H9 (cell line): ENCODE data around the gene ANKMY1. TPM values are rescaled to one million over a fixed set of nuclear protein-coding genes. Genes with fewer than 3 reads are reported as not detected.

Source experiments
- DNase-seq: peaks from one replicate; pipeline ENCODE4 v3.0.0-alpha.2; 2017
- H2AFZ ChIP-seq: one replicate; pipeline ENCODE4 v1.6.1; 2013; ENCODE audit warnings: mild to moderate bottlenecking, low read length, control low read depth, moderate library complexity
- H2AK5ac ChIP-seq: 2 replicates; pipeline ENCODE4 v1.6.1; 2013; ENCODE audit warnings: low read length, control low read depth, mixed read lengths; ENCODE audit not compliant: insufficient read length
- H2BK120ac ChIP-seq: one replicate; pipeline ENCODE4 v1.6.1; 2013; ENCODE audit warnings: low read depth, mild to moderate bottlenecking, low read length, control low read depth, inconsistent platforms; ENCODE audit not compliant: poor library complexity, severe bottlenecking
- H2BK12ac ChIP-seq: 2 replicates; pipeline ENCODE4 v1.6.1; 2013; ENCODE audit warnings: low read length, control low read depth, mixed read lengths, low read depth; ENCODE audit not compliant: insufficient read length
- H2BK15ac ChIP-seq: 2 replicates; pipeline ENCODE4 v1.6.1; 2013; ENCODE audit warnings: low read depth, low read length, control low read depth
- H2BK20ac ChIP-seq: one replicate; pipeline ENCODE4 v1.6.1; 2013; ENCODE audit warnings: low read depth, mild to moderate bottlenecking, low read length, control low read depth, inconsistent platforms; ENCODE audit not compliant: poor library complexity, severe bottlenecking
- H2BK5ac ChIP-seq: 2 replicates; pipeline ENCODE4 v1.6.1; 2013; ENCODE audit warnings: low read length, control low read depth, mixed read lengths; ENCODE audit not compliant: insufficient read length
- H3K14ac ChIP-seq: 2 replicates; pipeline ENCODE4 v1.6.1; 2013; ENCODE audit warnings: low read length, control low read depth; ENCODE audit not compliant: insufficient read depth
- H3K18ac ChIP-seq: 2 replicates; pipeline ENCODE4 v1.6.1; 2013; ENCODE audit warnings: low read depth, mild to moderate bottlenecking, mixed read lengths, low read length, control low read depth; ENCODE audit not compliant: insufficient read length
- H3K23ac ChIP-seq: 2 replicates; pipeline ENCODE4 v1.6.1; 2013; ENCODE audit warnings: low read length, control low read depth, mixed read lengths, low read depth; ENCODE audit not compliant: insufficient read length
- H3K23me2 ChIP-seq: 2 replicates; pipeline ENCODE4 v1.6.1; 2013; ENCODE audit warnings: low read depth, mild to moderate bottlenecking, mixed read lengths, low read length, control low read depth; ENCODE audit not compliant: insufficient read length, poor library complexity, severe bottlenecking
- H3K27ac ChIP-seq: 2 replicates; pipeline ENCODE4 v1.5.1; 2013; ENCODE audit warnings: low read length, control low read depth, mixed read lengths, low read depth; ENCODE audit not compliant: insufficient read length
- H3K27me3 ChIP-seq: 2 replicates; pipeline ENCODE4 v1.6.1; 2013; ENCODE audit warnings: low read length, control low read depth, inconsistent platforms; ENCODE audit not compliant: insufficient read depth
- H3K4ac ChIP-seq: 2 replicates; pipeline ENCODE4 v1.6.1; 2013; ENCODE audit warnings: low read depth, mild to moderate bottlenecking, control low read depth, inconsistent platforms, low read length, moderate library complexity
- H3K4me1 ChIP-seq: 2 replicates; pipeline ENCODE4 v1.6.1; 2013; ENCODE audit warnings: low read length, control low read depth, inconsistent platforms; ENCODE audit not compliant: insufficient read depth
- H3K4me2 ChIP-seq: 2 replicates; pipeline ENCODE4 v1.6.1; 2013; ENCODE audit warnings: low read length, control low read depth, mixed read lengths; ENCODE audit not compliant: insufficient read length, insufficient read depth
- H3K56ac ChIP-seq: 2 replicates; pipeline ENCODE4 v1.6.1; 2013; ENCODE audit warnings: low read depth, mild to moderate bottlenecking, mixed read lengths, low read length, control low read depth; ENCODE audit not compliant: insufficient read length
- H3K79me1 ChIP-seq: 2 replicates; pipeline ENCODE4 v1.6.1; 2013; ENCODE audit warnings: low read depth, mild to moderate bottlenecking, moderate library complexity, low read length, control low read depth, inconsistent platforms; ENCODE audit not compliant: insufficient read depth, poor library complexity, severe bottlenecking
- H3K79me2 ChIP-seq: 2 replicates; pipeline ENCODE4 v1.6.1; 2013; ENCODE audit warnings: low read length, control low read depth, inconsistent platforms; ENCODE audit not compliant: insufficient read depth
- H3K9ac ChIP-seq: 2 replicates; pipeline ENCODE4 v1.6.1; 2013; ENCODE audit warnings: low read length, control low read depth, mixed read lengths; ENCODE audit not compliant: insufficient read length; ENCODE audit errors: extremely low read depth
- H3K9me3 ChIP-seq: one replicate; pipeline ENCODE4 v1.6.1; 2013; ENCODE audit warnings: low read depth, low read length, inconsistent platforms; ENCODE audit not compliant: control insufficient read depth
- H3T11ph ChIP-seq: one replicate; pipeline ENCODE4 v1.6.1; 2013; ENCODE audit warnings: mild to moderate bottlenecking, low read length, control low read depth, inconsistent platforms
- H4K20me1 ChIP-seq: one replicate; pipeline ENCODE4 v1.6.1; 2013; ENCODE audit not compliant: control insufficient read depth, insufficient read length, insufficient read depth
- H4K5ac ChIP-seq: 2 replicates; pipeline ENCODE4 v1.6.1; 2013; ENCODE audit warnings: low read depth, mild to moderate bottlenecking, mixed read lengths, low read length, control low read depth; ENCODE audit not compliant: insufficient read length
- H4K8ac ChIP-seq: replicated peaks from 2 replicates; pipeline ENCODE4 v1.6.1; 2013; ENCODE audit warnings: low read length, control low read depth, mixed read lengths, low read depth; ENCODE audit not compliant: insufficient read length
- H4K91ac ChIP-seq: 2 replicates; pipeline ENCODE4 v1.6.1; 2013; ENCODE audit warnings: low read depth, mild to moderate bottlenecking, moderate library complexity, mixed read lengths, low read length, control low read depth; ENCODE audit not compliant: insufficient read length
- H3K27ac Mint-ChIP-seq, 3 experiments: 2 replicates in 2 of 3; 3 replicates in 1 of 3; pipeline ENCODE4 v1.8.0; 2020 to 2021; ENCODE audit warnings: mixed read lengths in 3 of 3, mild to moderate bottlenecking in 1 of 3, moderate library complexity in 1 of 3
- H3K27me3 Mint-ChIP-seq: 2 replicates; pipeline ENCODE4 v1.8.0; 2021; ENCODE audit warnings: low read depth, mild to moderate bottlenecking, moderate library complexity, mixed read lengths
- H3K36me3 Mint-ChIP-seq, 3 experiments: 2 replicates in 2 of 3; 3 replicates in 1 of 3; pipeline ENCODE4 v1.8.0; 2020 to 2021; ENCODE audit warnings: low read depth in 3 of 3, mixed read lengths in 3 of 3; ENCODE audit not compliant: insufficient read depth in 1 of 3
- H3K4me1 Mint-ChIP-seq, 2 experiments: 2 replicates each; pipeline ENCODE4 v1.8.0; 2020; ENCODE audit warnings: mixed read lengths in 2 of 2
- H3K4me3 Mint-ChIP-seq, 2 experiments: 2 replicates in 1 of 2; 3 replicates in 1 of 2; pipeline ENCODE4 v1.8.0; 2020 to 2021; ENCODE audit warnings: mild to moderate bottlenecking in 2 of 2, mixed read lengths in 2 of 2, moderate library complexity in 1 of 2
- H3K9me3 Mint-ChIP-seq, 2 experiments: 2 replicates in 1 of 2; 3 replicates in 1 of 2; pipeline ENCODE4 v1.8.0; 2020; ENCODE audit warnings: mild to moderate bottlenecking in 2 of 2, mixed read lengths in 2 of 2, moderate library complexity in 1 of 2
- WGBS: extraction: QIAGEN DNeasy Blood & Tissue Kit; methylation state at CpG from one replicate; pipeline ENCODE4 v1.1.7; 2013; ENCODE audit warnings: missing lambda C conversion rate, low lambda C conversion rate, mixed read lengths; ENCODE audit not compliant: insufficient read length; ENCODE audit errors: extremely low coverage; 5-methylcytosine and 5-hydroxymethylcytosine counted together
- total RNA-seq: library from RNA; stranded (reverse); gene quantifications from 2 replicates; pipeline ENCODE4 v1.2.1, GENCODE V29; 2021
- TF ChIP-seq, protein P1 (sequence below): fragments of 200-600 bp; sonication (generic); conservative IDR thresholded peaks from 3 replicates; pipeline ENCODE4 v1.8.0; 2021; ENCODE audit warnings: antibody characterized with exemption, mild to moderate bottlenecking

The ANKMY1 gene
- total RNA-seq, 1 experiment from 2014 or later: 13.7 TPM

- Histone ChIP-seq H3K18ac (no peak overlapping the region), H2BK20ac (no peak overlapping the region), H3K4me1 (peaks cover 2% of the 10 kb centered on the region; the same call in 1 of the 2 replicates), H3K14ac (peak overlapping the region; percentile 37; the same call in 1 of the 2 replicates), H3K4me2 (no peak overlapping the region), H3K27me3 (no peaks in the 10 kb centered on the region; the same call in 1 of the 2 replicates), H2BK15ac (no peak overlapping the region), H3K4ac (no peak overlapping the region), H2AK5ac (no peak overlapping the region), H3K79me2 (no peaks in the 10 kb centered on the region), H3K9ac (no peak overlapping the region), H4K20me1 (no peaks in the 10 kb centered on the region), H3T11ph (no peak overlapping the region), H3K9me3 (no peaks in the 10 kb centered on the region), H4K8ac (no peak overlapping the region), H3K56ac (no peak overlapping the region), H4K91ac (no peak overlapping the region), H2BK12ac (no peak overlapping the region), H3K23me2 (peaks cover 6% of the 10 kb centered on the region), H2AFZ (no peak overlapping the region), H3K23ac (no peak overlapping the region), H2BK5ac (no peak overlapping the region), H2BK120ac (no peak overlapping the region), H3K79me1 (no peaks in the 10 kb centered on the region), H3K27ac (no peak overlapping the region), H4K5ac (no peak overlapping the region)
- H3K27me3 Mint-ChIP-seq: peaks cover 14% of the 10 kb centered on the region
- TF ChIP-seq, protein P1, sequence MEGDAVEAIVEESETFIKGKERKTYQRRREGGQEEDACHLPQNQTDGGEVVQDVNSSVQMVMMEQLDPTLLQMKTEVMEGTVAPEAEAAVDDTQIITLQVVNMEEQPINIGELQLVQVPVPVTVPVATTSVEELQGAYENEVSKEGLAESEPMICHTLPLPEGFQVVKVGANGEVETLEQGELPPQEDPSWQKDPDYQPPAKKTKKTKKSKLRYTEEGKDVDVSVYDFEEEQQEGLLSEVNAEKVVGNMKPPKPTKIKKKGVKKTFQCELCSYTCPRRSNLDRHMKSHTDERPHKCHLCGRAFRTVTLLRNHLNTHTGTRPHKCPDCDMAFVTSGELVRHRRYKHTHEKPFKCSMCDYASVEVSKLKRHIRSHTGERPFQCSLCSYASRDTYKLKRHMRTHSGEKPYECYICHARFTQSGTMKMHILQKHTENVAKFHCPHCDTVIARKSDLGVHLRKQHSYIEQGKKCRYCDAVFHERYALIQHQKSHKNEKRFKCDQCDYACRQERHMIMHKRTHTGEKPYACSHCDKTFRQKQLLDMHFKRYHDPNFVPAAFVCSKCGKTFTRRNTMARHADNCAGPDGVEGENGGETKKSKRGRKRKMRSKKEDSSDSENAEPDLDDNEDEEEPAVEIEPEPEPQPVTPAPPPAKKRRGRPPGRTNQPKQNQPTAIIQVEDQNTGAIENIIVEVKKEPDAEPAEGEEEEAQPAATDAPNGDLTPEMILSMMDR: no peak
- H3K27ac Mint-ChIP-seq: no peak overlapping the region
- no peaks in the 10 kb centered on the region for H3K9me3 Mint-ChIP-seq
- H3K4me1 Mint-ChIP-seq: peaks cover 16 to 25% of the 10 kb centered on the region in 2 experiments
- no CpG with 5 or more reads among the region's 23 CpGs for WGBS
- H3K36me3 Mint-ChIP-seq: peaks cover 0 to 3% (median 3%) of the 10 kb centered on the region in 3 experiments; a peak in 2 of 7 replicates
- DNase-seq: no peak
- H3K4me3 Mint-ChIP-seq: no peak overlapping the region
Observed at GRCh38 chr2:240448387-240449274, 109.2 kb downstream of the ANKMY1 start.
